SK-N-SH (cell line): ENCODE measurements around the gene GGACT. TPM values are rescaled to one million over a fixed set of nuclear protein-coding genes. Genes with fewer than 3 reads are reported as not detected.

Source experiments
- CTCF ChIA-PET: fragments of 300-600, 350-600 bp; formaldehyde crosslinking; extraction: SDS; loops from one replicate; lab custom pipeline; 2021; lab: Yijun Ruan, JAX
- POLR2A ChIA-PET: fragments of 350-600 bp; sonication (Branson Sonifier 250); formaldehyde crosslinking; extraction: SDS; loops from one replicate; lab custom pipeline; 2020; ENCODE audit warnings: antibody characterized with exemption, inconsistent platforms; lab: Yijun Ruan, JAX
- DNase-seq: peaks from one replicate; pipeline ENCODE4 v3.0.0; 2012
- H2AFZ ChIP-seq: fragments of 200-600 bp; sonication (generic); 2 replicates; pipeline ENCODE4 v1.8.1; 2016; ENCODE audit warnings: antibody characterized with exemption, mild to moderate bottlenecking, low read depth
- H3F3A ChIP-seq: fragments of 200-600 bp; sonication (generic); replicated peaks from 2 replicates; pipeline ENCODE3; 2016; ENCODE audit warnings: antibody characterized with exemption, mild to moderate bottlenecking; ENCODE audit not compliant: insufficient read depth
- H3K27ac ChIP-seq, 2 experiments: fragments of 200-500 bp in 1 of 2; fragments of 200-600 bp in 1 of 2; sonication (Bioruptor generic) in 1 of 2; sonication (generic), shearing (Covaris generic) in 1 of 2; 2 replicates each; pipeline versions ENCODE4 v1.5.1 to v1.6.1; 2014 to 2016; ENCODE audit warnings: low read depth in 2 of 2, inconsistent platforms in 1 of 2, low read length in 1 of 2, mild to moderate bottlenecking in 1 of 2, mixed read lengths in 1 of 2
- H3K27me3 ChIP-seq: fragments of 200-600 bp; sonication (generic), shearing (Covaris generic); 2 replicates; pipeline ENCODE4 v1.6.1; 2016; ENCODE audit warnings: mixed run types; ENCODE audit not compliant: insufficient read depth
- H3K36me3 ChIP-seq, 2 experiments: fragments of 200-500 bp in 1 of 2; fragments of 200-600 bp in 1 of 2; sonication (Bioruptor generic) in 1 of 2; sonication (generic) in 1 of 2; replicated peaks in 1 of 2; 2 replicates each; pipeline versions ENCODE3 to v1.5.1; 2014 to 2016; ENCODE audit warnings: low read length in 1 of 2, mild to moderate bottlenecking in 1 of 2; ENCODE audit not compliant: insufficient read depth in 2 of 2, control insufficient read depth in 1 of 2
- H3K4me1 ChIP-seq, 2 experiments: fragments of 200-500 bp in 1 of 2; fragments of 200-600 bp in 1 of 2; sonication (Bioruptor generic) in 1 of 2; sonication (generic), shearing (Covaris generic) in 1 of 2; 2 replicates each; pipeline versions ENCODE4 v1.5.1 to v1.6.1; 2014 to 2016; ENCODE audit warnings: low read depth in 1 of 2, low read length in 1 of 2, mixed run types in 1 of 2; ENCODE audit not compliant: insufficient read depth in 2 of 2, control insufficient read depth in 1 of 2
- H3K4me2 ChIP-seq: fragments of 200-600 bp; sonication (generic), shearing (Covaris generic); 2 replicates; pipeline ENCODE4 v1.6.1; 2017; ENCODE audit warnings: mixed run types
- H3K4me3 ChIP-seq, 2 experiments: fragments of 200-500 bp in 1 of 2; fragments of 200-600 bp in 1 of 2; sonication (Bioruptor generic) in 1 of 2; sonication (generic), shearing (Covaris generic) in 1 of 2; 2 replicates each; pipeline versions ENCODE4 v1.5.1 to v1.8.1; 2014 to 2016; ENCODE audit warnings: low read depth in 2 of 2, inconsistent platforms in 1 of 2, low read length in 1 of 2, mild to moderate bottlenecking in 1 of 2, mixed read lengths in 1 of 2, moderate library complexity in 1 of 2
- H3K79me2 ChIP-seq: fragments of 200-600 bp; sonication (generic); 2 replicates; pipeline ENCODE4 v1.8.1; 2017; ENCODE audit warnings: mild to moderate bottlenecking; ENCODE audit not compliant: insufficient read depth
- H3K9ac ChIP-seq: fragments of 200-600 bp; sonication (generic); 2 replicates; pipeline ENCODE4 v1.6.1; 2017; ENCODE audit warnings: mixed run types
- H3K9me2 ChIP-seq: fragments of 200-600 bp; sonication (generic); 2 replicates; pipeline ENCODE4 v1.6.1; 2017; ENCODE audit warnings: mixed run types
- H3K9me3 ChIP-seq: fragments of 200-600 bp; sonication (generic); 2 replicates; pipeline ENCODE4 v1.6.1; 2017; ENCODE audit warnings: mixed run types, mild to moderate bottlenecking, moderate library complexity
- H4K20me1 ChIP-seq: fragments of 200-600 bp; sonication (generic); 2 replicates; pipeline ENCODE4 v1.6.1; 2017; ENCODE audit warnings: mild to moderate bottlenecking, mixed run types; ENCODE audit not compliant: insufficient read depth
- CHD2 ChIP-seq: fragments of 150-350 bp; IDR thresholded peaks from 2 replicates; pipeline ENCODE4 v1.6.1; 2018; ENCODE audit warnings: low read length; ENCODE audit not compliant: partially characterized antibody
- ELF1 ChIP-seq: IDR thresholded peaks from 2 replicates; pipeline ENCODE4 v1.4.0; 2012
- EP300 ChIP-seq, 2 experiments: IDR thresholded peaks; 2 replicates each; pipeline versions ENCODE4 v1.4.0 to v1.6.1; 2012; ENCODE audit warnings: borderline replicate concordance in 1 of 2, low read depth in 1 of 2, low read length in 1 of 2
- FOSL2 ChIP-seq: IDR thresholded peaks from 2 replicates; pipeline ENCODE4 v1.4.0; 2012; ENCODE audit warnings: low read depth, mild to moderate bottlenecking, moderate library complexity, borderline replicate concordance
- GABPA ChIP-seq: IDR thresholded peaks from 2 replicates; pipeline ENCODE4 v1.4.0; 2012; ENCODE audit warnings: low read depth, mild to moderate bottlenecking
- NFIC ChIP-seq: IDR thresholded peaks from 2 replicates; pipeline ENCODE4 v1.4.0; 2012; ENCODE audit warnings: borderline replicate concordance
- NRF1 ChIP-seq: IDR thresholded peaks from 2 replicates; pipeline ENCODE4 v1.6.1; 2012; ENCODE audit warnings: low read depth, mild to moderate bottlenecking, low read length
- RCOR1 ChIP-seq: fragments of 150-350 bp; IDR thresholded peaks from 2 replicates; pipeline ENCODE4 v1.6.1; 2017; ENCODE audit warnings: antibody characterized with exemption, low read length
- RFX5 ChIP-seq: IDR thresholded peaks from 2 replicates; pipeline ENCODE4 v1.6.1; 2012; ENCODE audit warnings: mild to moderate bottlenecking, improper control_type of control experiment, low read length
- SMC3 ChIP-seq: IDR thresholded peaks from 2 replicates; pipeline ENCODE4 v1.6.1; 2012; ENCODE audit warnings: low read depth, low read length, improper control_type of control experiment
- TCF12 ChIP-seq: IDR thresholded peaks from 2 replicates; pipeline ENCODE4 v1.4.0; 2012
- TEAD4 ChIP-seq: IDR thresholded peaks from 2 replicates; pipeline ENCODE4 v1.4.0; 2012; ENCODE audit warnings: mild to moderate bottlenecking, borderline replicate concordance; ENCODE audit not compliant: insufficient read depth
- YY1 ChIP-seq: IDR thresholded peaks from 2 replicates; pipeline ENCODE4 v1.4.0; 2012; ENCODE audit warnings: low read depth, mild to moderate bottlenecking
- WGBS: methylation state at CpG from one replicate; pipeline ENCODE4 v1.1.6; 2017; ENCODE audit warnings: low lambda C conversion rate; 5-methylcytosine and 5-hydroxymethylcytosine counted together
- polyA plus RNA-seq, 3 experiments: library from polyadenylated mRNA; depleted of rRNA; stranded (reverse); fragments of >200 nt; gene quantifications; 2 replicates each; pipeline ENCODE4 v1.2.3, GENCODE V29; 2012
- TF ChIP-seq, protein P1 (sequence below): IDR thresholded peaks from 2 replicates; pipeline ENCODE4 v1.4.0; 2012; ENCODE audit warnings: low read depth, borderline replicate concordance
- TF ChIP-seq, protein P2 (sequence below): fragments of 200-600 bp; sonication (generic); IDR thresholded peaks from 2 replicates; pipeline ENCODE4 v1.6.1; 2017; ENCODE audit warnings: antibody characterized with exemption, mild to moderate bottlenecking, moderate library complexity
- TF ChIP-seq, protein P3 (sequence below): fragments of 150-350 bp; IDR thresholded peaks from 2 replicates; pipeline ENCODE4 v1.6.1; 2017; ENCODE audit warnings: antibody characterized with exemption, low read length, low read depth, borderline replicate concordance
- TF ChIP-seq, protein P4 (sequence below): IDR thresholded peaks from 2 replicates; pipeline ENCODE4 v1.4.0; 2012; ENCODE audit warnings: low read depth

The GGACT gene
- polyA plus RNA-seq, 1 of the 3 experiments (the other 2 are of a cell fraction) = 7.1 TPM

DNA sequence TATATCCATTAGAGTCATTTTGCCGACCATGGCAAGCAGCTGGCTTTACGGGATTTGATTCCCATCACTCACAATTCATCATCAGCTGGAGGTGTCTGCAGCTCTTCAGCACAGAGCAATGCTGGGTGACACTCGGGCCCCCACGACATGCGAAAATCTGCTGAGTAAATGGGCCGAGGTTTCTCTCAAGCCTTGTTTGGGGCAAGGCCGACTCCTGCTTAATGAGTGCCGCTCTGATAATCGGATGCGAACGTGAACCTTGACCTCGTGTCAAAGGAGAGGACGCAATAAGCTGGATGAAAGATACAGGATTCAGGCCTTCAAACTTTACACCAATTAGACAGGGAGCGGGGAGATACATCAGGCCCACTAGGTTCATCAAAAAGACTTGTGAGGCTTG is 65.2 kb downstream of the GGACT start:
- no peaks in the 10 kb centered on the region for H3K9me2 ChIP-seq
- 92% methylated on average over 14 of the region's 14 CpGs for WGBS
- CTCF ChIA-PET = interaction anchor here (1.4 to 1.8 kb wide), 3 partner anchors 8 to 607 kb away, joined by 3 to 6 read pairs (median 5); no protein-coding TSS in a partner anchor

DNA sequence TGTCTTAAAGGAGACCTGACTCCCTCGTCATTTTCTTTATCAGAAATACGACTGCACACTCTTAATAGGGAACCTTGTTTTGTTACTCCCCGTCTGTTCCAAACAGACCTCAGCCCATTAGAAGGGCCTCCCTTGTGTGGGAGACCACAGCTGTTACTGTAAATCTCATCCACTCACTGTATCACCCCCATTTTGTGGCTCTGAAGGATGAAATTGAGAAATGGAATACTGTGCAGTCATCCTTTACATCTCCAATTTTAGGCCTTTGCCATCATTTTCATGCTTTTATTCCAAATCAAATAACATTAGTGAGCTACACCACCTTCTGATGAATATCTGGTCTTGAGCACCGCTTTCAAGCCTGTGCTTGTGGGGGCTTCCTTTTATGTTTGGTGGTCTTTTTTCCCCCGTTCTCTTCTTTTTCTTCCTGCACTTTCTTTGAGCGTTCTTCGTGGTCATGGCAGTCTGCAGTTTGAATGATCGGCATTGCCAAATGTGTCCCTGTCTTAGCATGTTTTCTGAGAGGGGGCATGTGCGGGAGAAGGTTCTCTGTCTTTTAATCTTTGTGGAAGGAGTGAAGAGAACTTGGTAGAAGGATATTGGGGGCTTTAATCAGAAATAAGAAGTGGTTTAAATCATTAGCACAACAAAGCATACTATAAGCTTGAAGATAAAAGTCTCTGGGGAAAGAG is 65.8 kb downstream of the GGACT start:
- CTCF ChIA-PET = interaction anchor here (1.2 to 1.8 kb wide), 4 partner anchors 8 to 866 kb away, joined by 3 to 5 read pairs (median 4); no protein-coding TSS in a partner anchor
- 94% methylated on average over 9 of the region's 9 CpGs for WGBS
- POLR2A ChIA-PET = no interaction called here

More for the DNA sequence above, 65.2 kb downstream of the GGACT start:
- no peak overlapping the region for H3K9ac ChIP-seq
- TF ChIP-seq TEAD4 = no peak
- no peak overlapping the region for H3K4me3 ChIP-seq
- H3K9me3 ChIP-seq = no peaks in the 10 kb centered on the region
- H3K36me3 ChIP-seq = peaks cover 0 to 16% of the 10 kb centered on the region in 2 experiments
- no peaks in the 10 kb centered on the region for H4K20me1 ChIP-seq
- POLR2A ChIA-PET = no interaction called here
- no peaks in the 10 kb centered on the region for H3K79me2 ChIP-seq
- H2AFZ ChIP-seq = no peak overlapping the region
- no peaks in the 10 kb centered on the region for H3K27me3 ChIP-seq
- DNase-seq = no peak
- H3K4me2 ChIP-seq = no peak overlapping the region
- no peaks in the 10 kb centered on the region for H3F3A ChIP-seq
- H3K4me1 ChIP-seq = peaks cover 6 to 7% of the 10 kb centered on the region in 2 experiments; a peak in 2 of 4 replicates
- no peak overlapping the region for H3K27ac ChIP-seq

More for the DNA sequence above, 65.8 kb downstream of the GGACT start:
- no peak overlapping the region for H3K4me3 ChIP-seq
- no peaks in the 10 kb centered on the region for H3K79me2 ChIP-seq
- H3K27ac ChIP-seq = no peak overlapping the region
- no peaks in the 10 kb centered on the region for H3K9me3 ChIP-seq
- TF ChIP-seq NRF1 = no peak
- TF ChIP-seq YY1 = no peak
- TF ChIP-seq RCOR1 = no peak
- no peak for TF ChIP-seq RFX5
- TF ChIP-seq, protein P1, sequence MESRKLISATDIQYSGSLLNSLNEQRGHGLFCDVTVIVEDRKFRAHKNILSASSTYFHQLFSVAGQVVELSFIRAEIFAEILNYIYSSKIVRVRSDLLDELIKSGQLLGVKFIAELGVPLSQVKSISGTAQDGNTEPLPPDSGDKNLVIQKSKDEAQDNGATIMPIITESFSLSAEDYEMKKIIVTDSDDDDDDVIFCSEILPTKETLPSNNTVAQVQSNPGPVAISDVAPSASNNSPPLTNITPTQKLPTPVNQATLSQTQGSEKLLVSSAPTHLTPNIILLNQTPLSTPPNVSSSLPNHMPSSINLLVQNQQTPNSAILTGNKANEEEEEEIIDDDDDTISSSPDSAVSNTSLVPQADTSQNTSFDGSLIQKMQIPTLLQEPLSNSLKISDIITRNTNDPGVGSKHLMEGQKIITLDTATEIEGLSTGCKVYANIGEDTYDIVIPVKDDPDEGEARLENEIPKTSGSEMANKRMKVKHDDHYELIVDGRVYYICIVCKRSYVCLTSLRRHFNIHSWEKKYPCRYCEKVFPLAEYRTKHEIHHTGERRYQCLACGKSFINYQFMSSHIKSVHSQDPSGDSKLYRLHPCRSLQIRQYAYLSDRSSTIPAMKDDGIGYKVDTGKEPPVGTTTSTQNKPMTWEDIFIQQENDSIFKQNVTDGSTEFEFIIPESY = no peak
- TF ChIP-seq ELF1 = no peak
- no peak for TF ChIP-seq FOSL2
- TF ChIP-seq TCF12 = no peak
- TF ChIP-seq GABPA = no peak
- TF ChIP-seq, protein P2, sequence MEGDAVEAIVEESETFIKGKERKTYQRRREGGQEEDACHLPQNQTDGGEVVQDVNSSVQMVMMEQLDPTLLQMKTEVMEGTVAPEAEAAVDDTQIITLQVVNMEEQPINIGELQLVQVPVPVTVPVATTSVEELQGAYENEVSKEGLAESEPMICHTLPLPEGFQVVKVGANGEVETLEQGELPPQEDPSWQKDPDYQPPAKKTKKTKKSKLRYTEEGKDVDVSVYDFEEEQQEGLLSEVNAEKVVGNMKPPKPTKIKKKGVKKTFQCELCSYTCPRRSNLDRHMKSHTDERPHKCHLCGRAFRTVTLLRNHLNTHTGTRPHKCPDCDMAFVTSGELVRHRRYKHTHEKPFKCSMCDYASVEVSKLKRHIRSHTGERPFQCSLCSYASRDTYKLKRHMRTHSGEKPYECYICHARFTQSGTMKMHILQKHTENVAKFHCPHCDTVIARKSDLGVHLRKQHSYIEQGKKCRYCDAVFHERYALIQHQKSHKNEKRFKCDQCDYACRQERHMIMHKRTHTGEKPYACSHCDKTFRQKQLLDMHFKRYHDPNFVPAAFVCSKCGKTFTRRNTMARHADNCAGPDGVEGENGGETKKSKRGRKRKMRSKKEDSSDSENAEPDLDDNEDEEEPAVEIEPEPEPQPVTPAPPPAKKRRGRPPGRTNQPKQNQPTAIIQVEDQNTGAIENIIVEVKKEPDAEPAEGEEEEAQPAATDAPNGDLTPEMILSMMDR = no peak
- no peak for TF ChIP-seq NFIC
- TF ChIP-seq, protein P3, sequence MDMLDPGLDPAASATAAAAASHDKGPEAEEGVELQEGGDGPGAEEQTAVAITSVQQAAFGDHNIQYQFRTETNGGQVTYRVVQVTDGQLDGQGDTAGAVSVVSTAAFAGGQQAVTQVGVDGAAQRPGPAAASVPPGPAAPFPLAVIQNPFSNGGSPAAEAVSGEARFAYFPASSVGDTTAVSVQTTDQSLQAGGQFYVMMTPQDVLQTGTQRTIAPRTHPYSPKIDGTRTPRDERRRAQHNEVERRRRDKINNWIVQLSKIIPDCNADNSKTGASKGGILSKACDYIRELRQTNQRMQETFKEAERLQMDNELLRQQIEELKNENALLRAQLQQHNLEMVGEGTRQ = no peak
- TF ChIP-seq SMC3 = no peak
- no peak for TF ChIP-seq CHD2
- TF ChIP-seq, protein P4, sequence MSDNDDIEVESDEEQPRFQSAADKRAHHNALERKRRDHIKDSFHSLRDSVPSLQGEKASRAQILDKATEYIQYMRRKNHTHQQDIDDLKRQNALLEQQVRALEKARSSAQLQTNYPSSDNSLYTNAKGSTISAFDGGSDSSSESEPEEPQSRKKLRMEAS = no peak
- TF ChIP-seq TEAD4 = no peak
- TF ChIP-seq EP300 (IDR thresholded peaks at IDR 0.05; ENCODE audit: borderline replicate concordance in 1 of 2, low read depth in 1 of 2, low read length in 1 of 2) = no peak
- no peaks in the 10 kb centered on the region for H3K9me2 ChIP-seq
- peaks cover 0 to 9% of the 10 kb centered on the region in 2 experiments for H3K36me3 ChIP-seq
- H3K4me2 ChIP-seq = no peak overlapping the region
- H4K20me1 ChIP-seq = no peaks in the 10 kb centered on the region
- H3F3A ChIP-seq = no peaks in the 10 kb centered on the region
- peaks cover 6 to 7% of the 10 kb centered on the region in 2 experiments; a peak in 2 of 4 replicates for H3K4me1 ChIP-seq
- DNase-seq = no peak
- no peak overlapping the region for H2AFZ ChIP-seq
- H3K27me3 ChIP-seq = no peaks in the 10 kb centered on the region
- H3K9ac ChIP-seq = no peak overlapping the region
